Common myeloid progenitor, CD34-positive (primary cell): ENCODE data around the gene HSF4.

Source experiments
- CTCF ChIA-PET: fragments of 350-600 bp; sonication (Branson Sonifier 250); formaldehyde crosslinking; loops from one replicate; lab custom pipeline; 2021; ENCODE audit warnings: antibody characterized with exemption; lab: Charles Lee
- POLR2A ChIA-PET: fragments of 350-600 bp; sonication (Branson Sonifier 250); formaldehyde crosslinking; loops from one replicate; lab custom pipeline; 2021; ENCODE audit warnings: antibody characterized with exemption; lab: Charles Lee
- DNase-seq, 3 donors: peaks; one replicate each; pipeline versions ENCODE4 v3.0.0 to v3.0.0-alpha.2; 2013
- H3K27ac ChIP-seq, 2 experiments: 1 replicate in 1 of 2; 2 replicates in 1 of 2; pipeline ENCODE4 v1.7.0; 2013; ENCODE audit warnings: inconsistent platforms in 2 of 2, low read length in 2 of 2, mild to moderate bottlenecking in 2 of 2, low read depth in 1 of 2, moderate library complexity in 1 of 2; ENCODE audit not compliant: severe bottlenecking in 2 of 2, insufficient read depth in 1 of 2, poor library complexity in 1 of 2
- H3K27me3 ChIP-seq, 5 experiments: replicated peaks in 2 of 5; 1 replicate in 3 of 5; 2 replicates in 2 of 5; pipeline versions ENCODE4 v1.6.1 to v1.7.0; 2013; ENCODE audit warnings: low read length in 4 of 5, mild to moderate bottlenecking in 2 of 5, moderate library complexity in 2 of 5, inconsistent platforms in 1 of 5; ENCODE audit not compliant: insufficient read depth in 5 of 5, control insufficient read depth in 4 of 5
- H3K36me3 ChIP-seq, 4 experiments: 1 replicate in 2 of 4; 2 replicates in 2 of 4; pipeline versions ENCODE4 v1.6.1 to v1.7.0; 2013; ENCODE audit warnings: low read length in 3 of 4, control low read depth in 1 of 4, mild to moderate bottlenecking in 1 of 4; ENCODE audit not compliant: control insufficient read depth in 4 of 4, insufficient read depth in 4 of 4
- H3K4me1 ChIP-seq, 4 experiments: 1 replicate in 3 of 4; 2 replicates in 1 of 4; pipeline versions ENCODE4 v1.6.1 to v1.7.1; 2013; ENCODE audit warnings: low read length in 3 of 4, mild to moderate bottlenecking in 3 of 4, control low read depth in 1 of 4, inconsistent platforms in 1 of 4, moderate library complexity in 1 of 4; ENCODE audit not compliant: control insufficient read depth in 4 of 4, insufficient read depth in 4 of 4; ENCODE audit errors: control extremely low read depth in 1 of 4
- H3K4me3 ChIP-seq, 7 experiments: 1 replicate in 4 of 7; 2 replicates in 3 of 7; pipeline versions ENCODE4 v1.5.1 to v1.7.0; 2013; ENCODE audit warnings: mild to moderate bottlenecking in 7 of 7, low read length in 6 of 7, moderate library complexity in 6 of 7, inconsistent platforms in 2 of 7, low read depth in 2 of 7, control low read depth in 1 of 7; ENCODE audit not compliant: insufficient read depth in 4 of 7, control insufficient read depth in 1 of 7; ENCODE audit errors: extremely low read depth in 1 of 7
- H3K9me3 ChIP-seq, 5 experiments: 1 replicate in 4 of 5; 2 replicates in 1 of 5; pipeline versions ENCODE4 v1.6.1 to v1.7.1; 2013; ENCODE audit warnings: low read length in 4 of 5, mild to moderate bottlenecking in 2 of 5, inconsistent platforms in 1 of 5, low read depth in 1 of 5, moderate library complexity in 1 of 5; ENCODE audit not compliant: control insufficient read depth in 4 of 5, insufficient read depth in 2 of 5; ENCODE audit errors: control extremely low read depth in 1 of 5
- WGBS: methylation state at CpG from one replicate; pipeline ENCODE4 v1.1.5; 2013; ENCODE audit not compliant: insufficient coverage; 5-methylcytosine and 5-hydroxymethylcytosine counted together

Gene HSF4

DNA sequence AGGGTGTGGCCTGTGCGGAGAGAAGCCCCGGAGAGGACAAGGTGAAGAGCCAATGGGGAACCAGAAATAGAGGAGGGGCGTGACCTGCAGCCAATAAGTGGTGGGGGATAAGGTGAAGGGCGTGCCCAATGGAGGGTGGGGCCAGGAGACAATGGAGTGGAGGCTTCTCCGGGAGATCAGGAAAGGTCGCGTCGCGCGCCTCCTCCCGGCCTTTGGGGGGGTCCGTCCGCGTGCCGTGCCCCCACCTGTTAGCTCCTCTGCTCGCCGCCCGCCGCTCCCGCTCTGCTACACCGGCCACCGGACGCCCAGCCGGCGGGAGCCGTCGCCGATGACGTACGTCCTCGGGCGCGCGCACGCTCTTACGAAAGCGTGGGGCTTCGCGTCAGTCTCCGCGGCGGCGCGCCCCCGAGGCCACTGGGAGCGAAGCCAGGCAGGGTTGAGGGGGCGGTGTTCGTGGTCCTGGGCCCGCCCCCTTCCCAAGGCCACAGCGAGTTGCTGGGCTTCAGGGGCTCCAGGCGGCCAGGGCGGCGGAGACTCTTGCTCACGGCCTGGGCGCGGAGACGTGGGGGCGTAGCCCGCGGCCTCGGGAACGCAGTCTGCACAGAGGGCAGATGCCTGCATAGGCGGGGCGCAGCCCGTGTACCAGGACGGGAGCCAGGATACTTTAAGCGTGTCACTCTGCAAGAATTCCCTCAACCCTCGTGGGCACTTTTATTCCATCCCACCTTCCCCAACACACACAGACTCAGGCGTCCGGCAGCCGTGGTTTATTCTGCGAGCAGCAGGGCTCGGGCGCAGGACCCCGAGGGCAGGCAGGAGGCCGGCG, 19.3 kb downstream of the HSF4 start, which contains the start of gene MATCAP1:
TSS of gene MATCAP1 (minus strand) at position 337 of the 826 bp plus-strand sequence. CDS start 3,353 bp downstream, outside the sequence.
- CTCF ChIA-PET: interaction anchor here (0.5 to 2.1 kb wide), 16 partner anchors 9 to 632 kb away, joined by 3 to 21 read pairs (median 6); partner anchors contain the start of genes FBXL8, HSF4 and TRADD
- peaks cover 0 to 25% (median 23%) of the 10 kb centered on the region in 4 experiments for H3K4me1 ChIP-seq
- 0% methylated on average over 72 of the region's 77 CpGs for WGBS
- peaks cover 0 to 16% (median 8%) of the 10 kb centered on the region in 5 experiments for H3K27me3 ChIP-seq
- peak; percentile 97 to 98 (median 98) for DNase-seq
- H3K9me3 ChIP-seq: no peaks in the 10 kb centered on the region
- H3K4me3 ChIP-seq: peak within 1 kb of the TSS; percentile 72 to 94 (median 81)
- no peaks in the 10 kb centered on the region for H3K36me3 ChIP-seq
- POLR2A ChIA-PET: no interaction called here
- H3K27ac ChIP-seq: peak within 1 kb of the TSS; percentile 88 to 96

DNA sequence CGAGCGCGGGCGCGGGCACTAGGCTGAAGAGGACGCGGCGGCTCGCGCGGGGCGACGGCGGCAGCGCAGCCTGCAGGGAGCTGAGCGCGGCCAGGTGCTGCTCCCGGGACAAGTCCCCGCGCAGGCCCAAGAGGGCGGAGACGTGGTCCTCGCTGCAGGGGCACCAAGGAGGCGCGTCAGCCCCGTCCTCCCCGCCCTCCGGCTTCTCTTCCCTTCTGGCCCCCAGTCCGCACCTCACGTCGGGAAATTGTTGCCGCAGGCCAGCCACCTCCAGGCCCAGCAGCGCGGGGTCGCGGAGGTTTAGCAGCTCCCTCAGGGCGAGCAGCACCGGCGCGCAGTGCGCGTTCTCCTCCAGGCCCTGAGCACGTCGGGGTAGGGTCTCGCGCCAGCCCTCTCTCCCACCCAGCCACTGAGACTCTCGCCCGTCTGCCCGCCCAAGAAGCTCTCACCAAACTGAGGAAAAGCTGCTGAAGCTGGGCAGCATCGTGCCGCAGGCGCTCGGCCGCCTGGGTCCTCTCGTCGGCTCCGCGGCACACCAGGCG, 20.0 kb downstream of the HSF4 start:
- DNase-seq: no peak
- 9% methylated on average over 54 of the region's 59 CpGs for WGBS
- Histone ChIP-seq H3K27ac (no peak overlapping the region), H3K4me1 (peaks cover 0 to 25% (median 23%) of the 10 kb centered on the region in 4 experiments), H3K36me3 (no peaks in the 10 kb centered on the region), H3K4me3 (peak overlapping the region; percentile 72 to 94 (median 81)), H3K27me3 (peaks cover 0 to 14% (median 6%) of the 10 kb centered on the region in 5 experiments), H3K9me3 (no peaks in the 10 kb centered on the region)
- ChIA-PET POLR2A (interaction anchor here (0.6 kb wide), 1 partner anchor 68 kb away, joined by 3 read pairs; no protein-coding TSS in a partner anchor), CTCF (interaction anchor here (0.5 to 3.4 kb wide), 29 partner anchors 9 to 631 kb away, joined by 3 to 22 read pairs (median 4); partner anchors contain the start of genes ELMO3, FBXL8, HSF4 and NOL3)

DNA sequence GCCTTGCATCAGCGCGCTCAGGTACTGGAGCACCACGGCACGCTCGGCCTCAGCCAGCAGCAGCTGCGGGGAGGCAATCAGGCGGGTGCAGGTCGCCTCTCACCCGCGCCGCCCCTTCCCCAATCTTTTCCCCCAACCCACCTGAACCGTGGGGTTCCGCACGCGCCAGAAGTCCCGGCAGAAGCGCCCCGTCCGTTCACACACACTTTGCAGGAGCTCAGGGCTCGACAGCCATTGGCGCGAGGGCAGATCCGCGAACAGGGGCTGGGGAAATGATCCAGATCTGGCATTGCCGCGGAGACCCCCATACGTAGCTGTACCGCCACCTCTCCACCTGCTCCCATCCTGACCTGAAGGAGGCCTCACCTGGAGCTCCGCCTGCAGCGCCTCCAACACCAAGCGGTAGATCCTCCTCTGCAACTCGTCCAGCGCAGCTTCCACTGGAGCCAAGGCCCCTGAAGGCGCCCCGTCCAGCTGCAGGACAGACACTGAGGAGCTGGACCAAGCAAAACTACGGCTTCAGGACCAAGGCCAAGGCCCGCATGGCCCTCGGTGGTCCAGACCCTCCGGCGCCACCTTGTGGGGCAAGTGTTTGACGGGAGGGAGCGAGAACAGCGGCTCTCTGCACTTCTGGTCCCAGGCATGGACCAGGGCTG, 20.6 kb downstream of the HSF4 start:
- DNase-seq: peak; percentile 79 to 89 (median 87)
- Histone ChIP-seq H3K9me3 (no peaks in the 10 kb centered on the region), H3K4me1 (peaks cover 0 to 25% (median 23%) of the 10 kb centered on the region in 4 experiments), H3K27me3 (peaks cover 0 to 14% (median 6%) of the 10 kb centered on the region in 5 experiments), H3K27ac (no peak overlapping the region), H3K36me3 (no peaks in the 10 kb centered on the region), H3K4me3 (peak overlapping the region in 1 of 7 experiments; percentile 81)
- POLR2A ChIA-PET: interaction anchor here (0.6 kb wide), 1 partner anchor 69 kb away, joined by 3 read pairs; no protein-coding TSS in a partner anchor
- CTCF ChIA-PET: interaction anchor here (0.6 to 3.4 kb wide), 33 partner anchors 9 to 233 kb away, joined by 3 to 22 read pairs (median 4); partner anchors contain the start of genes ELMO3, FBXL8, HSF4 and NOL3
- 13% methylated on average over 34 of the region's 43 CpGs for WGBS

DNA sequence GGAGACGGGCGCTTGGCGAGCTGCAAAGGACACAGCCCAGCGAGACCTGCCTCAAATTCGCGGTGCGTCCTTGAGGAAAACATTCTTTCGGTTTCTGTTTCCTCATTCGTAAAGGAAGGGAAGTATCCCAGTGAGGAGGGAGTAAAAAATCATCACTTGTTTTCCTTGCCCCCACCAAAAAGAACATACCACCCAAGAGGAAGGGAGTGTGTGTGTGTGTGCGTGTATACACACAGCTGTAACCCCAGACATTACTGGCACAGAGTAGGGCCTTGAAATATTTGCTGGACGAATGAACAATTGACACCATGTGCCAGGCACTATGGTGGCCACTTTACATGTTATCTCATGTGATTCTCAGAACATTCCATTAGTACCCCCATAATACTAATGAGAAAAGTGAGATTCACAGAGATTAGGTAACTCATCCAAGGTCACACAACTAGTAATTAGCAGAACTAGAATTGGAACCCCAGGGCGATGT, 21.1 kb downstream of the HSF4 start:
- H3K27me3 ChIP-seq: peaks cover 0 to 14% (median 6%) of the 10 kb centered on the region in 5 experiments
- peak overlapping the region in 1 of 7 experiments; percentile 17 for H3K4me3 ChIP-seq
- no peak overlapping the region for H3K27ac ChIP-seq
- H3K36me3 ChIP-seq: no peaks in the 10 kb centered on the region
- H3K9me3 ChIP-seq: no peaks in the 10 kb centered on the region
- CTCF ChIA-PET: interaction anchor here (0.6 to 3.4 kb wide), 29 partner anchors 8 to 233 kb away, joined by 3 to 22 read pairs (median 4); partner anchors contain the start of genes ELMO3, FBXL8, HSF4 and NOL3
- 2% methylated on average over 4 of the region's 12 CpGs for WGBS
- POLR2A ChIA-PET: no interaction called here
- H3K4me1 ChIP-seq: peaks cover 0 to 25% (median 23%) of the 10 kb centered on the region in 4 experiments
- DNase-seq: no peak

DNA sequence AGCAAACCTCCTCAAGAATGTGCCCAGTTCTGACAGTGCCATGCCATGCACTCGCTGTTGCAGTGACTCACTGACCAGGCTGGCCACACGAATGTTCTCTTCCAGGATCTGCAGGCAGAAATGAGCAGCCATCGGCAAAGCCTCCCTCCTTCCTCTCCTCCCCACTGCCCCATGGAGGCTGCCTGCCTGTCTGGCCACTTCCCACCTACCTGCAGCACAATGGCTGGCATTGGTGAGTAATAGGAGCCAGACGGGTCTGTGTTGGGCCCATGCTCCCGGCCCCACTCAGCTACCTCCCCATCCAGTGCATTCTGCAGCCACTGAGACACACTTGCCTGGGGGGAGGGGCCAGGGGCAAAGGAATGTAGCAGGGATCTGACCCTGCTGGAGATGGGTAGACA, 22.0 kb downstream of the HSF4 start:
- Histone ChIP-seq H3K36me3 (no peaks in the 10 kb centered on the region), H3K27me3 (peaks cover 0 to 14% (median 6%) of the 10 kb centered on the region in 5 experiments), H3K4me1 (peaks cover 0 to 28% (median 25%) of the 10 kb centered on the region in 4 experiments), H3K4me3 (no peak overlapping the region), H3K9me3 (no peaks in the 10 kb centered on the region), H3K27ac (no peak overlapping the region)
- DNase-seq: no peak
- ChIA-PET CTCF (interaction anchor here (1.0 to 3.4 kb wide), 6 partner anchors 11 to 235 kb away, joined by 3 to 22 read pairs (median 6); partner anchors contain the start of gene ELMO3), POLR2A (no interaction called here)
- WGBS: 87% methylated on average over 4 of the region's 5 CpGs

DNA sequence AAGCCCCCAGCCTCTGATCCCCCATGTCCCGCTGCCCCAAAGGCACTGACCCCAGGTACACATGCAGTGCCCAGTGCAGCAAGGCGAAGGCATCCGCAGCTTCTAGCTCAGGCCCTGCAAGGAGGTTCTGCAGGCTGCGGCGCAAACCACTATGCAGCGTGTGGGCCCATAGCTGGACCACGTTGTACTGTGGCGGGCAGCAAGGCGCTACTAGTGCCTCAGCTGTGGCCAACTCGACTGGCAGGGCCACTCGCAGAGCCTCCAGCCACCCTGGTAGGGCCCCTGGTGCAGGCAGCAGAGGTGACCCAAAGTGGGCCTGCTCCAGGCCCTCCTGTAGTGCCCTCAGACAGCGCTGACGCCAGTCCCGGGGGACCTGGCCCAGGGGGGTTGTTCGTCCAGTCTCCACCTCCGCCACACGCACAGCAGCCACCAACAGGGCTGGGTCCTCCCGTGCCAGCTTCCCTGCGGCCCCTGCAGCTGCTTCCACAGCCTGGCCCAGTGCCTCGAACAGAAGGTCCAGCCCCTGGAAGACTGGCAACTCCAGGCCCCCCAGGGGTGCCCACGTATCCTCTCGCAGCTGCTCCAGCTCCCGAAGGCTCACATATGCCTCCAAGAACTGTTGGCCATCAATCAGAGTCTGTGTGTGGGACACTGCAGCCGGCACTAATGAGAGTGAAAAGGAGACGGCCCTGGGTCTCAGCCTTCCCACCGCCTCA, 22.8 kb downstream of the HSF4 start:
- Histone ChIP-seq H3K9me3 (no peaks in the 10 kb centered on the region), H3K27ac (no peak overlapping the region), H3K36me3 (no peaks in the 10 kb centered on the region), H3K4me1 (peaks cover 0 to 34% (median 28%) of the 10 kb centered on the region in 4 experiments), H3K27me3 (peaks cover 0 to 14% (median 6%) of the 10 kb centered on the region in 5 experiments), H3K4me3 (no peak overlapping the region)
- DNase-seq: no peak
- WGBS: 92% methylated on average over 23 of the region's 26 CpGs
- POLR2A ChIA-PET: no interaction called here
- CTCF ChIA-PET: interaction anchor here (1.0 to 3.4 kb wide), 8 partner anchors 11 to 235 kb away, joined by 3 to 22 read pairs (median 6); partner anchors contain the start of gene ELMO3
